Superior temporal gyrus (tissue), 1 donor: ENCODE measurements around the gene STON1.
"Not testable (repeated sequence)": the region's sequence is repeated elsewhere in the genome, so short reads cannot be mapped to it uniquely, and the experiment has no call there.

Source experiments
- DNase-seq: peaks from one replicate; pipeline ENCODE4 v3.0.0-alpha.2; 2016; ENCODE audit errors: extremely low spot score

The STON1 gene

GRCh38 chr2:48574353-48575287, 44.7 kb downstream of the STON1 start:
- no peak for DNase-seq

- no peak for DNase-seq
Observed at GRCh38 chr2:48578313-48578712, 48.4 kb downstream of the STON1 start.

GRCh38 chr2:48583961-48584360, 54.0 kb downstream of the STON1 start:
- no peak for DNase-seq

GRCh38 chr2:48584551-48584950, 54.6 kb downstream of the STON1 start:
- DNase-seq, result no peak

- no peak for DNase-seq
Observed at GRCh38 chr2:48586433-48586832, 56.5 kb downstream of the STON1 start.

- no peak for DNase-seq
Observed at GRCh38 chr2:48587560-48587959, 57.6 kb downstream of the STON1 start.

- DNase-seq, result no peak
Observed at GRCh38 chr2:48587961-48588360, 58.0 kb downstream of the STON1 start.

- no peak for DNase-seq
Observed at GRCh38 chr2:48588745-48589144, 58.8 kb downstream of the STON1 start.

- peak; percentile 88 for DNase-seq
Observed at GRCh38 chr2:48589170-48589767, 59.3 kb downstream of the STON1 start.

- no peak for DNase-seq
Observed at GRCh38 chr2:48590017-48590416, 60.1 kb downstream of the STON1 start.

GRCh38 chr2:48592067-48592466, 62.1 kb downstream of the STON1 start:
- no peak for DNase-seq

- not testable (repeated sequence) for DNase-seq
Observed at GRCh38 chr2:48596751-48597150, 66.8 kb downstream of the STON1 start.

- DNase-seq, result no peak
Observed at GRCh38 chr2:48597492-48597891, 67.5 kb downstream of the STON1 start.

GRCh38 chr2:48600204-48600813, 70.4 kb downstream of the STON1 start:
- DNase-seq, result peak; percentile 91

- DNase-seq, result no peak
Observed at GRCh38 chr2:48600917-48601316, 71.0 kb downstream of the STON1 start.

GRCh38 chr2:48601349-48601748, 71.4 kb downstream of the STON1 start:
- peak; percentile 76 for DNase-seq

GRCh38 chr2:48605482-48606175, 75.7 kb downstream of the STON1 start:
- DNase-seq, result no peak

GRCh38 chr2:48607307-48608014, 77.5 kb downstream of the STON1 start:
- peak; percentile 77 for DNase-seq

- no peak for DNase-seq
Observed at GRCh38 chr2:48613211-48613610, 83.3 kb downstream of the STON1 start.

- DNase-seq, result not testable (repeated sequence)
Observed at GRCh38 chr2:48614581-48614980, 84.6 kb downstream of the STON1 start.

- no peak for DNase-seq
Observed at GRCh38 chr2:48617618-48618017, 87.7 kb downstream of the STON1 start, which contains the start of gene GTF2A1L. Gene GTF2A1L, plus strand, starts transcription at chr2:48617856. Its CDS starts 19 bp downstream, at chr2:48617875.
